ENCODE results near the gene NFKBIA.
"Not testable (repeated sequence)": the region's sequence is repeated elsewhere in the genome, so short reads cannot be mapped to it uniquely, and the experiment has no call there.

Gene NFKBIA

GRCh38 chr14:35389315-35389667 is 15.3 kb downstream of the NFKBIA start:
- DNase-seq, result no peak

- no peak for DNase-seq
These were observed 15.8 kb downstream of the NFKBIA start for GRCh38 chr14:35388656-35389314.

DNA sequence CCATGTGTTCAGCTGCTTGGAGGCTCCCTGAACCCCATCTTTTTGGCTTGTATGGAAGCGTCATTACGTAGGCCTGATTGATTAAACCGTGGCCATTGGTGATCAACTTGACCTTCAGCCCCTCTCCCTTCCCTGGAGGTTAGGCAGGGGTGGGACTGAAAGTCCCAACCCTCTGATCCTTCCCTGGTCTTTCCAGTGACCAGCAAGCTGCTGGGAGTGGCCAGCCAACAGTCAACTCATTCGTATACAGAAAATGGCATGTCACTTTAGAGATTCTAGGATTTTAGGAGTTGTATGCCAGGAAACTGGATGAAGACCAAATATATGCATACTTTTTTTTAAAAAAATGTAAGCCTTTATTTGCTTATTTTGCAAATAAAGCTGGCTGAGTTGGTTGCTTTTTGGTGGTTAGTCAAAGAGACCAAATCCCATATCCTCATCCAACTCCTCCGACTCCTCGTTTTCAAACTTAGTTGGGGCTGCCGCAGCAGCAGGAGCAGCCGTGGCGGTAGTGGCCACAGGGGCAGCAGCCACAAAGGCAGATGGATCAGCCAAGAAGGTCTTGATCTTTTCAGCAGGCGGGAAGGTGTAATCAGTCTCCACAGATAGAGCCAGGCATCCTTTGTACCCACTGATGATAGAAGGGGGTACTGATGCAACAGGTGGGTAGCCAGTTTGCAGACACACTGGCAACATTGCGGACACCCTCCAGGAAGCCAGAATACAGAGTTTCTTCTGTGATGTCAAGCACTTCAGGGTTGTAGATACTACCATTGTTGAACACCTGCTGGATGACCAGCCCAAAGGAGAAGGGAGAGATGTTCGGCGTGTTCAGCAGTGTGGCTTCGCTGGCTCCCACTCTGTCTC is 16.6 kb downstream of the NFKBIA start:
- DNase-seq, result no peak

DNA sequence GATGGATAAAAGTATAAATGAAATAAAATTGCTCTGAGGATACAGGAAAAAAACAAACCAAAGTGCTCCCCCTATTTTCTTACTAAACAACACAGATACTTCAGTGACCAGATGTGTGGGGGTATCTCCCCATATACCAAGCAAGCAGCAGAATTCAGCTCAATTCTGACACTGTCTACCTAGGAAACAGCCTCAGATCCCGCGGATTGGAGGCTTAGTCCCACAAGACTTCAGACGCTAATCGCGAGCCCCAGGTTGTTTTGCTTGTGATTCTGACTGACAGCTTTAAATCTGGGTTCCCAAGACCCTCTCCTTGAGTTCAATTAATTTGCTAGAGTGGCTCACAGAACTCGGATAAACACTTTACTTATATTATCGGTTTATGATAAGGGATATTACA is 17.3 kb downstream of the NFKBIA start:
- DNase-seq, result no peak

DNA sequence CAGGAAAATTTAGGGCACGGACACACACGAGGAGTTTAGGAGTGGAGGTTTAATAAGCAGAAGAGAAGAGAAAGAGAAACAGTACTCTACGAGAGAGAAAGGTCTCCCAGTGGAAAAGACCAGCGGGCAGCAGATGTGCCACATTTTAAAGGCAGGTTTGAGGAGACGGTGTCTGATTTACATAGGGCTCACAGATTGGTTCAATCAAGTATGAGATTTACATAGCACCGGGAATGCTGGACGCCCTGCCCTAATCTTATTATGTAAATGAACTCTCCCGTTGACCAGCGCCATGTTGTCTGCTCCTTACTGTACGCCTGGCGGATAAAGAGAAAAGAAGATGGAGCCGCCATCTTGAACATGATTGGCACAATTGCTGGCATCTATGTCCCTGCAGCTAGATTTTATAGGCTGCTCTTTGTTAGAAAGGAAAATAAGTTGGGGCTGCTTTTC is 17.9 kb downstream of the NFKBIA start:
- DNase-seq, result no peak

DNA sequence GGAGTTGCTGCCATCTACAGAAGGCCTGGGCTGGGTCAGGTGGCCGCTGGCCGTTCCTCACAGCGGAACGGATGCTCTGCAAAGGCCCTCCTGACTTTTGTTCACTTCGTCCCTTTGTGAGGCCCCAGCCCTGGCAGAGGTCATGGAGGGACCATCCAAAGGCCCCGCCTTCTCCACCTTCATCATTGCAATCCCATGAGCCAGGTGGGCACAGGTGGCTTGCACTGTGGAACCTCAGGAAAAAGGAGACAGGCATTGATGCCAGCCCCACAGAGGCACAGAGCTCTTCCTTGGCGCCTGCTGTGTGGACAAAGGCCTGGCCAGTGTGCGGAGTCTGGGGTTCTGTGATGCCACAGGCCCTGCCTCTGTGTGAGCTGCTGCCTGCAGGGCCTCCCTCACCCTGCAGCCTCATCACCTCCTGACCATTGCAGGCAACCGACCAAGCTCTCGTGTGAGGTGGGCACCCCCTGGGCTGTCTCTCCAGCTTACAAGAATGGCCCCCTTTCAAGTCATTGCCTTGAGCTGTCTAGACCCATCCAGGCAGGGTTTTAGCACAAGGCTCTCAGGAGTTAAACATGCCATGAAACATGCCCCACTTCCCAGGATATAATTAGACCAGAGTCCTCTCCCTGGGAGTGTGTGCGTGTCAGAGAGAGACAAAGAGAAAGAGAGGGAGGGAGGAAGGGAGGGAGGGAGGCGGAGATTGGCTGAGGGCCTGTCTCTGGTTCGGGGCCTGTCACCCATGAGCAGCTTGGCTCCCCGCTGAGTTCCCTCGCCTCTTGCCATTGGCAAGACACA is 19.3 kb downstream of the NFKBIA start:
- no peak for DNase-seq

- DNase-seq, result no peak
These were observed 20.0 kb downstream of the NFKBIA start for GRCh38 chr14:35384455-35385041.

DNA sequence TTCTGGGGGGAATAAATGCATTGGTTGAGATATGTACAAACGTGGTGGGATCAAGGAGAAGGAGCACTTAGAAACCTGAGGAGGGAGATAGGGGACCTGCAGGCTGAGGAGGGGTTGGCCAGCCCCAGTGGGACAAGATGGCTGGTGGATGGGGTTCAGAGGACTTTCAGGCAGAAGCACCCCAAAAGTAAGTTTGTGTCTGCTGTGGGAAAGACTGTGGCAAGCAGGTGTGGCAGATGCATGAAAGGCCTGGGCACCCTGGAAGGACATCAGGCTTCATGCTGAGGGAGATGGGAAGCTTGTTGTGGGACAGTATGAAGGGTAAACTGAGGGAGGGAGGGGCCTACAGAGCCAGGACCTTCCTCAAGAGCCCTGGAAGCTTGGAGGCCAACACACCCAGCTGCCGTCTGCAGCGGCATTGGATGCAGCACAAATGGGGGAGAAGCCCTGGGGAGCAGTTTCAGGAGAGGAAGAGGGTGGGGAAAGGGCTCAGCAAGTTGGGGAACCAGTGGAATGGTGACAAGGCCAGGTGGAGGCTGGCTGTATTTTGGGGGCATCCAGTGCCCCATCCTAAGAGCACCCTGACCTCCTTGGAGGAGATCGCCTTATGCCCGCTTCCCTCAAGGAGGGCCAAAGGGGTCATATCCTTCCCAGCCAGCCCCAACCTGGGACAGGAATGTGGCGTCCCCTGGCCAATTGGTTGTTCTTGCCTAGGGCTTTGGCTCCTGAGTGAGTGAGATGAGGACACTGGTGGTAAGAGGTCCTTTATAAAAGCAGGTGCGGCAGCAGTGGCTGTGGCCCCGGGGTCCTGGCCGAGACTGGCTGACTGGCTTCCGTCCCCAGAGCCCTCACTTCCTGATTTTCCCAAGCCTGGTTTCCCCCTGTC is 20.7 kb downstream of the NFKBIA start:
- DNase-seq, result no peak

GRCh38 chr14:35380794-35381193 is 23.8 kb downstream of the NFKBIA start:
- no peak for DNase-seq

DNA sequence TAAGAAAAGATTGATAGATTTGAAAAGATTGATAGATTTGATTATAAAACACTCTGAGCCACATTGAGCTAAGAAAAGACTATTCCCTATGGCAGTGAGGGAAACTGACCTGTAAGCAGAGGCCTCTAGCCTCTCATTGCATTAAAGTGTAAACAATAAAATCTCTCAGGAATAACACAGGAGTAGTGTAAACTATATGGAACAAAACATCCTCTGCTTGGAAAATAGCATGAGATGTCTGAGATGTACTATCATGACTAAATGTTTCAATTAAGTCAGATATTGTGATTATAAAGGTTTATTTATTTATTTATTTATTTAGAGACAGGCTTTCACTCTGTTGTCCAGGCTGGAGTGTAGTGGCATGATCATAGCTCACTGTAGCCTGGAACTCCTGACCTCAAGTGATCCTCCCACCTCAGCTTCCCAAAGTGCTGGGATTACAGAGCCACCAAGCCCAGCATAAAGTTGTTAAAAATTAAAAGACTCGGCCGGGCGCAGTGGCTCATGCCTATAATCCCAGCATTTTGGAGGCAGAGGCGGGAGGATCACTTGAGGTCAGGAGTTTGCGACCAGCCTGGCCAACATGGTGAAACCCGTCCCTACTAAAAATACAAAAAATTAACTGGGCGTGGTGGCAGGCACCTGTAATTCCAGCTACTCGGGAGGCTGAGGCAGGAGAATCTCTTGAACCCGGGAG is 25.2 kb downstream of the NFKBIA start:
- not testable (repeated sequence) for DNase-seq

DNA sequence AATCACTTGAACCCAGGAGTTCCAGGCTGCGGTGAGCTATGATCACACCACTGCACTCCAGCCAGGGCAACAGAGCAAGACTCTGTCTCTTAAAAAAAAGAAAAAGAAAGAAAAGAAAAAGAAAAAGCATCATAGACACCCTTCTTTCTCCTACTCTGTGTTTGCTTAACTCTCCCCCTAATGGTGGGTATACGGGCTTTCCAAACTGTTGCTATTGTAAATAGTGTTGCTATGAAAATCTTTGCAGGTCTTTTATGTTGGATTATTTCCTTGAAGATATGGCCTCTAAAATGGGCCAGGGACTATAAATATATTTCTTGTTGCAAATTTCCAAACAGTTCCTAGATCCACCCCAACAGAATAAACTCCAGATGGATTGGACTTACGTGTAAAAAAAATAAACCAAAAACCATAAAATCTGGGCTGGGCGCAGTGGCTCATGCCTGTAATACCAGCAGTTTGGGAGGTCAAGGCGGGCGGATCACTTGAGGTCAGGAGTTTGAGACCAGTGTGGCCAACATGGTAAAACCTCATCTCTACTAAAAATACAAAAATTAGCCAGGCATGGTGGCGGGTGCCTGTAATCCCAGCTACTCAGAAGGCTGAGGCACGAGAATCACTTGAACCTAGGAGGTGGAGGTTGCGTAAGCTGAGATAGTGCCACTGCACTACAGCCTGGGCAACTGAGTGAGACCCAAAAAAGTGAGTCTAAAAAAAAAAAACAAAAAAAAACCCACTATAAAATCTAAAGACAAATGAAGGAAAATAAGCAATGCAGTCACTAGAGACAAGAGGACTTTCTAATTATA is 25.9 kb downstream of the NFKBIA start:
- no peak for DNase-seq

DNA sequence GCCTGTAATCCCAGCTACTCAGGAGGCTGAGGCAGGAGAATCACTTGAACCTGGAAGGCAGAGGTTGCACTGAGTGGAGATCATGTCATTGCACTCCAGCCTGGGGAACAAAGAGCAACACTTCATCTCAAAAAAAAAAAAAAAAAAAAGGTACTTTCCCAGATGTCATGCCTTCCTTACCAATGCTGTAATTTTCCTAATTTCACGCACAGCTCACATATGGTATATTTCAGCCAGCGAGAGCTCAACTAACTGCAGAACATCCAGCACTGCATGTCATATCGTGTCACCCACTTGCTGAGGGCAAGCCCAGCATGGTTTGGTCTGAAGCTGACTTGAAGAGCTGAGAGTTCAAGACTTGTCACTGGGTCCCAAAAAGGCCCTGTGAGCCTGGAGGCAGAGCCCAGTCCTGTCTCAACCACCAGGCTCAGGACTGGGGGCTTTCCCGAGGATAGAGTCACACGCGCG is 29.0 kb downstream of the NFKBIA start:
- DNase-seq, result no peak

DNA sequence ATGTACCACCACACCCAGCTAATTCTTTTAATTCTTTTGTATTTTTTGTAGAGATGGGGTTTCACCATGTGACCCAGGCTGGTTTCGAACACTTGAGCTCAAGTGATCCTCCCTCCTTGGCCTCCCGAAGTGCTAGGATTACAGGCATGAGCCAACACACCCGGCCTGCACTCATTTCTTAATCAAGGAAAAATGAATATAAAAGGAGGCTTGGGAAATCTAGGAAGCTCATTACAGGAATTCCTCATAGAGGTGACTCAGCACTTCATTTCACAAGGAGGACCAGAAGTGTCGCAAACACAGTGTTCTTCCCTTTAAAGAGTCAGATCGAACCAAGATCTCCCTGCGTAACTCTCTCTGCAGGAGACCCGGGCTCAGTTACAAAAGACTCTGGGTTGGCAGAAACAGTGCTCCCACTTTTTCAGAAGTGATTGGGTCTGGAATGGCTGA is 30.3 kb downstream of the NFKBIA start:
- no peak for DNase-seq

- not testable (repeated sequence) for DNase-seq
These were observed 31.3 kb downstream of the NFKBIA start for GRCh38 chr14:35373208-35373607.

DNA sequence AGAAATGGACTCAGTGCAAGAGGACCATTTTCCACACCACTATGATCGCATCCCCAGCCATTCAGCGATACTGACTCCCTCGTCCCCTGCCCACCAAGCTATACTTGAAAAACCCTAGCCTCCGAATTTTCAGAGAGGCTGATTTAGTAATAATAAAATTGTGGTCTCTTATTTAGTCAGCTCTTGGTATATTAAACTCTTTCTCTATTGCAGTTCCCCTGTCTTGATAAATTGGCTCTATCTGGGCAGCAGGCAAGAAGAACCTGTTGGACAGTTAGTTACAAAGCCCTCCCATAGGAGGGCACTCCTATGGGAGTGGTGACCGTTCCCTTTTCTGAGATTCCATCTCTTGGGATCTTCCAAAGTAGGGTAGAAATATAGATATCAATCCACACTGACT is 33.6 kb downstream of the NFKBIA start:
- no peak for DNase-seq

- peak; percentile 32 for DNase-seq
These were observed 34.8 kb downstream of the NFKBIA start for GRCh38 chr14:35369701-35370191.

- no peak for DNase-seq
These were observed 35.8 kb downstream of the NFKBIA start for GRCh38 chr14:35368583-35369392.

- DNase-seq, result no peak
These were observed 36.4 kb downstream of the NFKBIA start for GRCh38 chr14:35368139-35368460.

- DNase-seq, result no peak
These were observed 37.5 kb downstream of the NFKBIA start for GRCh38 chr14:35367056-35367372.
